GM19351 (cell line): Measurements from ENCODE around the gene HS3ST5.
"Not testable (repeated sequence)": the region's sequence is repeated elsewhere in the genome, so short reads cannot be mapped to it uniquely, and the experiment has no call there.

ENCODE experiments used
- ATAC-seq: cut with Tn5 transposase; IDR thresholded peaks from one replicate; pipeline ENCODE4 v1.9.1; 2021; ENCODE audit warnings: mild to moderate bottlenecking, moderate library complexity; ENCODE audit not compliant: unreplicated experiment

HS3ST5 gene

GRCh38 chr6:114158838-114159694 is 183.8 kb downstream of the HS3ST5 start:
- ATAC-seq: no peak

GRCh38 chr6:114158411-114158810 is 184.4 kb downstream of the HS3ST5 start:
- ATAC-seq: no peak

- no peak for ATAC-seq
These were observed 185.0 kb downstream of the HS3ST5 start for GRCh38 chr6:114157848-114158247.

- ATAC-seq: no peak
These were observed 187.1 kb downstream of the HS3ST5 start for GRCh38 chr6:114155763-114156162.

GRCh38 chr6:114154812-114155211 is 188.0 kb downstream of the HS3ST5 start:
- ATAC-seq: no peak

DNA sequence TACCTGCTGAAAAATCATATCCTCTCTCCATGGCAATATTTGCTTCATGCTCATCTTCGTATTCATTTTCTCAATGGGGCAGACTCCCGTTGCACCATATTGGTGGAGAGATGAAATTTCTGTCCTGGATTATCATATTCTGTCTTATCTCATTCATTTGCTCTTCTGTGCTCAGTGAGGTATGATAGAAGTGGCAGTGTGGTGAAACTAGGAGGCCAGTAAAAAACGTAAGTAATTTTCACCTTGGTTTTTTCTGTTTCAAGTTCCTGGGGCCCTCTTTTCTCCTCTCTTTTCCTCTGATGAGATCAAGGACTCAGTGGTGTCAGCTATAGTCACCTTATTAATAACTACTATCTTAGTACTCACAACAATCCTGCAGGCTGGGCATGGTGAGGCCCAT is 189.4 kb downstream of the HS3ST5 start:
- no peak for ATAC-seq

DNA sequence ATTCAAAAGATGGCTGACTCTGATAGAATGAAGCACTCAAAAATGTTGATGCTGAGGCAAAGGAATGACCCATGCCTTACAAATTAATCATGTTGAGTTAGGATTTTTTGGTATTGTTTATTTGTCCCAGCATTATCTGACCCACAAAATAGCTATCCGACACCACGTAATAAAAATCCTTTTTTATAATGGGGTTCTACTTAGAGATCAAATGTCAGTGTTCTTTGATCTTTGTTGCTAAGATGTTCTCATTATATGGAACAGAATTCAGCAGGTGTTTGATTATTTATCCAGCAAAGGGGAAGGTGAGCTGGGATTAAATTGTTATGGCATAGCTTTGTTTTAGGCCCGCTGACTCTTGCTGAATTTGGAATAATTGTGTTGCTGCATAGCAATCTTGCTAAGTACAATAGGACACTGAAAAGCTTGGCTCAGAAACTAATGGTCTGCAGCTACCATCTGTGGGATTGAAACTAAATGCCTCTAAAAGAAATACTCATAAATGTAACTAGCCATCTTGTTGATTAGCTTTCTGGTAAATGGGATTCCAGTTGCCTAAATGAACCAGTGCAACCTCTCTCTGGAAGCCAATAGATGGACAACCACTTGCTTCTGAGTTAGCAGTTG is 191.6 kb downstream of the HS3ST5 start:
- no peak for ATAC-seq

GRCh38 chr6:114149182-114149581 is 193.6 kb downstream of the HS3ST5 start:
- ATAC-seq: not testable (repeated sequence)

- peak; percentile 72 for ATAC-seq
These were observed 197.7 kb downstream of the HS3ST5 start for GRCh38 chr6:114144887-114145851.

- ATAC-seq: no peak
These were observed 200.6 kb downstream of the HS3ST5 start for GRCh38 chr6:114142258-114142657.

- no peak for ATAC-seq
These were observed 202.4 kb downstream of the HS3ST5 start for GRCh38 chr6:114140416-114140815.

- no peak for ATAC-seq
These were observed 204.1 kb downstream of the HS3ST5 start for GRCh38 chr6:114138577-114139248.

DNA sequence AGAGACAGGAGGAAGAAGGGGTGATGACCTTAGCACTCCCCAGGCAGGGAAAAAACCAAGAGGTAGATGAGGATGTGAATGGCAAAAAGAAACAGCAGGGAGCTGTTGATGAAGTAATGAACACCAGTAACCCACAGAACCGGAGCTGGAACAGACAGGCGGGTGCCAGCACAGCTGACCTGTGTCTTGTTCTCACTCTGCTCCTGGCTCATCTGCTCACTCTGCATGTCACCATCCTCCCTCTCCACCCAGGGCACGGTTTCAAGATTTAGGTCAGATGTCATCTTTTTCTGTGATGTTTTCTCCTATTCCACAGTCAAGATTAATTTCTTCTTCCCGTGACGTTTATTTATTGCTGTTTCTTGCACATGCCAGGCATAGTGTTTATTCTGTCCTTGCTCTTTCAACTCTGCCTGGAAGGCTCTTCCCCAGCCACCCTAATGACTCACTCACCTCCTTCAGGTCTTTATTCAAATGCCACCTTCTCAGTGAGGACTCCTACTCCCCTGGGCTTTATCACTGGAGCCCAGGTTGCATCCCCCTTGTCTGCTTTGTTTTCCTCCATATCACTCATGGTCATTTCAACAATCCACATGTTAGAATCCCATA is 207.4 kb downstream of the HS3ST5 start:
- ATAC-seq: no peak

DNA sequence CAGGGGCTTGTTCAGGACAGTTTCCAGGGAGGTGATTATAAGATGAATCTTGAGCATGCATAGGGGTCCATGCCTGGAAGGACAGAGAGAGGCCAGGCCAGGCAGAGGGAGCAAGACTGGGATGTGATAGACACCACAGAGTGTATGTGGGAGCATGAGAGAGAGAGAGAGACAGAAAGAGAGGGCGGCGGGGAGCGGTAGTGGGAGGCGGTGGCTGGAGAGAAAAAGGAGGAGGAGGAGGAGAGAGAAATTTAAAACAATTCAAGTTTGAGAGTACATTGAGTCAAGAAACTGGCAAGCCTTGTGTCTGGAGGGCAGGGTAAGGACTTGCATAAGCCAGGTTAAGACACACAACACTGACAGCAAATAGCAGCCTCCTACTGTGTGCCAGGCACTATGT is 209.0 kb downstream of the HS3ST5 start:
- no peak for ATAC-seq

DNA sequence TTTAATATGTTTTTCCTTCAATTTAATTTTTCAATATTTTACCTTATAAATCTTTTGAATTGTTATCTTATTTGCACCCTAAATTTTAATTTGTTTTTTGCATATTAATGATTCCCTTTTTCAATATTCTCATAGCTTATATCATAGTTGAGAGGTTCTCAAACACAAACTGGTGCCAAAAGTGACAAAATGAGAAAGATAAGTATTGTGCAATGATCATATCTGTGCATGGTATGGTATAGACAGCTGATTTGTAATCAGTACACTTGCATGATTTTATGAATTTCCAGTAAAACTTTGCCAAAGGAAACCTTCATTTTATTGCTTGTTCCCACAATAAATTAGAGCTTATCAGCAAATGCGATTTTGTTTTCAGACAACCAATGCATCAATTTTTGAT is 210.9 kb downstream of the HS3ST5 start:
- no peak for ATAC-seq

- ATAC-seq: no peak
These were observed 217.2 kb downstream of the HS3ST5 start for GRCh38 chr6:114125576-114125975.

GRCh38 chr6:114121913-114122662 is 220.7 kb downstream of the HS3ST5 start:
- no peak for ATAC-seq

GRCh38 chr6:114119056-114119455 is 223.8 kb downstream of the HS3ST5 start:
- no peak for ATAC-seq

DNA sequence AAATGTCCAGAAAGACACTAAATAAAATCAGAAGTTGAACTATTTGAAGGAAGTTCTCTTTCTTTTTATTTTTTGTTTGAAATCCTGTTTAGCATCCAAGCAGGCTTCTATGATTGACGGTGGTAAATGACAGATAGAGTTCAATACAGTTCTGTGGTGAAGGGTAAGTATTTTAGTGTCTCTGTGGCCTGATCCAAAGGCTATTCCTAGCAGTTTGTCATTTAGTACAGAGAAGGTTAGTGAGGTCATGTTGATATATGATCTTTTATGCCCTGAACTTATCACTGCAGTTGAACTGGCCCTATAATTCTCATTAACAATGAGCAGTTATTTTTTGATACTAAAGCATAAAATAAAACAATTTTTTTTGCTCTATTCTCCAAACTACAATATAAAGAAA is 227.2 kb downstream of the HS3ST5 start:
- no peak for ATAC-seq
